ENCODE measurements around the gene GALNT18. TPM values are rescaled to one million over a fixed set of nuclear protein-coding genes. Genes with fewer than 3 reads are reported as not detected.

The GALNT18 gene
- total RNA-seq, 1 donor from 2014 or later, result 5.7 TPM

DNA sequence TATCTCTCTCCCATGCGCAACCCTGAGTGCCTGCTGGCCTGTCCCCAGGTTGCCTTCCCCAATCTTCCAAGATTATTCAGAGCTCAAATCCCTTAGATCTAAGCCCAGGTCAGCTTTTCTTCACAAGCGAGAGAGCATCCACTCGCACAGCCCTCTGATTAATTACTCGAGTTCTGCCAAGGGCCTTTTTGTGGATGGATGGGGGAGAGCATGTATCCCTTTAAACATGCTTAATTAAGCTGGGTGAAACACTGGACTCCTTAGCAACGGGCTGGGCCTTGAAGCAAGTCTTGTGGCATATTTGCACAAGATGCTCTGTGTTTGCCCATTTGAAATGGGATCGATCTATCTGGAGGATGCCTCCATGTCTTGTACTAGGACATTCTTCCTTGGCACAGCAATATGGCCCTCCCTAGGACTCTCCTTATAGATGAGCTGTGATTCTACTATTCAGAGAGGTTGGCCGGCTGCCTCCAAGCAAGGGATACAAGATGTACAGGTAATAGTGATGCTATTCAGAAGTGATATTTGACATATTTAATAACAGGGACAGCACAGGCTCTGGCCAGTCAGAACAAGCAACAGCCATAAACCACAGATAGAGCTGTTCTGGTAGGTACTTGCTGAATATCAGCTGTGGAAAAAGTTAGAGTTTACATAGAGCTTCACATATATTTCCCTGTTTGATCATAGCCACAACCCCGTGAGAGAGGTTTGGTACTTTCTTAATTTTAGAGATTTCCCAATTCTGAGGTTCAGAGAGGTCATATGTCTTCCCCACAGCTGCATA lies 394.3 kb downstream of the GALNT18 start:
- no peak for ATAC-seq
- DNase-seq (ENCODE audit: low spot score), result no peak

Other genes starting within 250 kb of the GALNT18 start
- 23.7 TPM for gene USP47, start 220.0 kb upstream of the GALNT18 start, total RNA-seq

Measured in left lobe of liver (tissue), 2 donors.